ENCODE results near the gene C22orf23. TPM values are rescaled to one million over a fixed set of nuclear protein-coding genes. Genes with fewer than 3 reads are reported as not detected.

Gene C22orf23
- total and polyA plus RNA-seq, 9 donors = 0.18 to 15.2 (median 8.7) TPM

DNA sequence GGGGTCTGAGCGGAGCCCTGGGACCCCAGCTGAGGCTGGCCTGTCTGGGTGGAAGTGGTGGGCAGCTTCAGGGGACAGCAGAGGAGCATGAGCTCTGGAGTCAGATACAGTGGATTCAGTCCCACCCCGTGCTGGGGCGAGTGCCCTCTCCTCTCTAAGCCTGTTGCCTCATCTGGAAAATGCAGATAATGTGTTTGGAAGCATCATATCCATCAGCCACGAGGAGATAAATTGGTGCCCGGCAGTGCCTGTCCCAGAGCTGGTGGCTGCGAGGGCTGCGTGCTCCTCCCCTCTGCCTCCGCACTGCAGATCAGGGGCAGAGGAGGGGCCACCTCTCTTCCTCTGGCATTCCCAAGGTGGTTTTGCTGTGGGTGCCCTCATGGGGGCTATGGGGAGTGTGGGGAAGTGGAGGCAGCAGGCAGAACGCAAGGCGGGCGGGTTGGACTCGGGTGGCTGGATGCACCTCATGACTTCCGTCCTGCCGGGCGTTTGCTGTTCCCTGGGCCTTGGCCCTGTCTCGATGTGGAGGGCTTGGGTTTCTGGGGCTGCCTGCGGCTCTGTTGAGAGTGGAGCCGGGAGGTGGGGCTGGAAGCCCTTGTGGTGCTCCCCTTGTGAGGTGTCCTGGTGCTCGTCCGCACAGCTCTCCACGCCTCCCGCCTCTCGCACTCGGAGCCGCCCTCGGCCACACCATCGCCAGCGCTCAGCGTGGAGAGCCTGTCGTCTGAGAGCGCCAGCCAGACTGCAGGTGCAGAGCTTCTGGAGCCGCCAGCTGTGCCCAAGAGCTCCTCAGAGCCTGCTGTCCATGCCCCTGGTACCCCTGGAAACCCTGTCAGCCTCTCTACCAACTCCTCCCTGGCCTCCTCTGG is 26.4 kb downstream of the C22orf23 start:
- H3K9me3 ChIP-seq (replicated peaks; ENCODE audit: control insufficient read depth, low read depth, low read length) = no peaks in the 10 kb centered on the region
- H3K4me3 ChIP-seq (ENCODE audit: low read length) = no peak overlapping the region
- DNase-seq = no peak
- no peak overlapping the region for H3K27ac ChIP-seq (ENCODE audit: low read length)
- H3K36me3 ChIP-seq (ENCODE audit: control insufficient read depth, insufficient read depth, low read length) = peaks cover 77% of the 10 kb centered on the region
- WGBS (ENCODE audit: insufficient coverage) = 95% methylated on average over 29 of the region's 32 CpGs
- H3K4me1 ChIP-seq (ENCODE audit: control insufficient read depth, insufficient read depth, low read length) = peaks cover 4% of the 10 kb centered on the region
- H3K27me3 ChIP-seq (ENCODE audit: control insufficient read depth, insufficient read depth, low read length) = no peaks in the 10 kb centered on the region

DNA sequence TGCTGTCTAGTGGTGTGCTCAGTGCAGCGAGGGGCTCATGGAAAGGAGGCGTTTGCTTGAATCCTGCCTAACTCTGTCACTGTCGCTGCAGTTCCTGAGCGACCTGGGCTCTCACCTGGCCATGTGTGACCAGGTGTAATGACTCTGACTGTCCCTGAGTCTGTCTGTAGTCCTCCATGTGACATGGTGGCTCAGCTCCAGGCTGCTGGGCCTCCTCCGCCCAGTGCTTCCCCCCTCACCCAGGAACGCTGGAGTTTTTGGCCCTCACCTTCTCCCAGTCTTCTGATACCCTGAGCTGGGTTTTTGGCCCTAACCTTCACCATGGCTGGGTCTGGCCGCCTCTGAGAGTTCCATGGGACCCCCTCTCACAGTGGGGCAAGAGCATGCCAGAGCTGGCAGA is 27.0 kb downstream of the C22orf23 start:
- H3K36me3 ChIP-seq (ENCODE audit: control insufficient read depth, insufficient read depth, low read length) = peaks cover 79% of the 10 kb centered on the region
- no peak overlapping the region for H3K27ac ChIP-seq (ENCODE audit: low read length)
- H3K4me3 ChIP-seq (ENCODE audit: low read length) = no peak overlapping the region
- no peaks in the 10 kb centered on the region for H3K9me3 ChIP-seq (replicated peaks; ENCODE audit: control insufficient read depth, low read depth, low read length)
- peaks cover 4% of the 10 kb centered on the region for H3K4me1 ChIP-seq (ENCODE audit: control insufficient read depth, insufficient read depth, low read length)
- 95% methylated on average over 6 of the region's 7 CpGs for WGBS (ENCODE audit: insufficient coverage)
- H3K27me3 ChIP-seq (ENCODE audit: control insufficient read depth, insufficient read depth, low read length) = no peaks in the 10 kb centered on the region
- DNase-seq = no peak

DNA sequence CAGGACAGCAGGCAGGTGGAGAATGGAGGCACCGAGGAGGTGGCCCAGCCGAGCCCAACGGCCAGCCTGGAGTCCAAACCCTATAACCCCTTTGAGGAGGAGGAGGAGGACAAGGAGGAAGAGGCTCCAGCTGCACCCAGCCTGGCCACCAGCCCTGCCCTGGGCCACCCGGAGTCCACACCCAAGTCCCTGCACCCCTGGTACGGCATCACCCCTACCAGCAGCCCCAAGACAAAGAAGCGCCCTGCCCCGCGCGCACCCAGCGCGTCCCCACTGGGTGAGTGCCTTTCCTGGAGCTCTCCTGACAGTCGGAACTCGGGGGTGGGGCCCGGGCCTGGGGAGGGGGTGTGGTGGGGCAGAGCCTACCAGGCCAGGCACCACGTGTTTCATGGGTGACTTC is 27.6 kb downstream of the C22orf23 start:
- DNase-seq = no peak
- Histone ChIP-seq H3K27ac (ENCODE audit: low read length) (no peak overlapping the region), H3K4me1 (ENCODE audit: control insufficient read depth, insufficient read depth, low read length) (peaks cover 4% of the 10 kb centered on the region), H3K27me3 (ENCODE audit: control insufficient read depth, insufficient read depth, low read length) (no peaks in the 10 kb centered on the region), H3K36me3 (ENCODE audit: control insufficient read depth, insufficient read depth, low read length) (peaks cover 79% of the 10 kb centered on the region), H3K9me3 (replicated peaks; ENCODE audit: control insufficient read depth, low read depth, low read length) (no peaks in the 10 kb centered on the region), H3K4me3 (ENCODE audit: low read length) (no peak overlapping the region)
- WGBS (ENCODE audit: insufficient coverage) = 91% methylated on average over 6 of the region's 15 CpGs

DNA sequence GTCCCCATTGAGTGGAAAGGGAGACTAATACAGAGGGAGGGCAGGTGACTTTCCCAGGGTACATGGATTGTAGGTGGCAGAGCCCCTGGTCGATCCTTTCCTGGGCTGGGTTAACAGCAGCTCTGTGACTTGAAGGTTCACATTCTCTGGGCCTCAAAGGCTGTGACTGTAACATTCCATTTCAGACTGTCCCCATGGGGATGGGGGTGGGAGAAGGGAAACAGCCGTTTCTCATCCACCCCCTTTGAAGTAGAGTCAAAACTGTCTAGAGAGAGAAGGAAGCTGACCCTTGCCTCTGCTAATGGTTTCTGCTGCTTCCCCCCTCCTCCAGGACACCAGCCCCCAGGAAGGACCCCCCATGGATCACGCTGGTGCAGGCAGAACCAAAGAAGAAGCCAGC is 28.1 kb downstream of the C22orf23 start:
- Histone ChIP-seq H3K36me3 (ENCODE audit: control insufficient read depth, insufficient read depth, low read length) (peaks cover 77% of the 10 kb centered on the region), H3K27ac (ENCODE audit: low read length) (no peak overlapping the region)
- WGBS (ENCODE audit: insufficient coverage) = 50% methylated on average over 1 of the region's 3 CpGs

DNA sequence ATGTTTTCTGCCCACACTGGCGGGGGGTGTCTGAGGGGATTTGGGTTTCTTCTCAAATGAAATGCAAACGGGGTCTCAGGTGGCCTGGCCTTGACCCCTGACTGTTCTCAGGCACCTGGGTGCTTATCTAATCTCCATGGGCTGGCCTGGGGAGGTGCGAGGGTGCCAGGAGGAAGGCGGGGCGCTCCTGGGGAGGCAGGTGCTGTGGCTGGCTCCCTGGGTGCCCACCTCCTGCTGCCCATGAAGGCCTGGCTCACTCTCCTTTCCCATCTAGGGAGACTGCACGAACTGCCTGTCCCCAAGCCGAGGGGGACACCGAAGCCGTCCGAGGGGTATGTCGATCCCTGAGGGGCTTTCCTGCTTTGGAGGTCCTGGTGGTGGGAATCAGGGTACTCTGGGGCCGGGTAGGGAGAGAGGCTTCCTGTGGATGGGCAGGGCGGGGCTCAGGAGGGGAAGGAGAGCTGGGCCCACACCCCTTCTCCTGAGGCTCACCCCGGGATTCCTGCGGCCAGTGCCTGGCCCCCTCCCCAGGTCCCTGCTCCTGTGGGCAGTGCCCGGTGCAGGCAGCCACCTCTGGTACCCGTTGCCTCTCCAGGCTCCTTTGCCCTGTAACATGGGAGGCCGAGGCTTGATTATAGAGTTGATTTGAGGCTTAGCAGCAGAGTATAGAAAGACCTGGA is 28.9 kb downstream of the C22orf23 start:
- no peak overlapping the region for H3K4me3 ChIP-seq (ENCODE audit: low read length)
- H3K27ac ChIP-seq (ENCODE audit: low read length) = no peak overlapping the region
- peaks cover 4% of the 10 kb centered on the region for H3K4me1 ChIP-seq (ENCODE audit: control insufficient read depth, insufficient read depth, low read length)
- DNase-seq = no peak
- H3K36me3 ChIP-seq (ENCODE audit: control insufficient read depth, insufficient read depth, low read length) = peaks cover 74% of the 10 kb centered on the region
- no peaks in the 10 kb centered on the region for H3K27me3 ChIP-seq (ENCODE audit: control insufficient read depth, insufficient read depth, low read length)
- 89% methylated on average over 8 of the region's 18 CpGs for WGBS (ENCODE audit: insufficient coverage)
- H3K9me3 ChIP-seq (replicated peaks; ENCODE audit: control insufficient read depth, low read depth, low read length) = no peaks in the 10 kb centered on the region

More for the DNA sequence above, 28.1 kb downstream of the C22orf23 start:
- Histone ChIP-seq H3K4me3 (ENCODE audit: low read length) (no peak overlapping the region), H3K4me1 (ENCODE audit: control insufficient read depth, insufficient read depth, low read length) (peaks cover 4% of the 10 kb centered on the region), H3K27me3 (ENCODE audit: control insufficient read depth, insufficient read depth, low read length) (no peaks in the 10 kb centered on the region), H3K9me3 (replicated peaks; ENCODE audit: control insufficient read depth, low read depth, low read length) (no peaks in the 10 kb centered on the region)
- no peak for DNase-seq

DNA sequence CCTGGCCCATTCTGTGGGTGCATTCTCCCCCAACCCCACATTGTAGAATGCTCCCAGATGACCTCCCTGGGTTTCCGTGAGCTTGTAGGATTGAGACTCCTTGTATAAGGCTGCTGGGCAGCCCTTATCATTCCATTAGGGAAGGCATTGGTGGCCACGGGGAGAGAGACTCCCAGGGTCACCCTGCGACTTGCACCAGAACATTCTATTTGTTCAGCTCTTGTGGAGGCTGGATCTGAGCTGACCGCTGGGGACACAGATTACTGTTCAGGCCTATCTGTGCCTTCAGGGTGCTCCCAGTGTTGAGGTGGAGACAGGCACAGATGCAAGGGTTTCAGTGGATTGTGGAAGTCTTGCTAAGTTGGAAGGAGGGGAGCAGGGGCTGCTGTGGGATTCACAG is 29.5 kb downstream of the C22orf23 start:
- H3K27me3 ChIP-seq (ENCODE audit: control insufficient read depth, insufficient read depth, low read length) = no peaks in the 10 kb centered on the region
- peaks cover 4% of the 10 kb centered on the region for H3K4me1 ChIP-seq (ENCODE audit: control insufficient read depth, insufficient read depth, low read length)
- no peaks in the 10 kb centered on the region for H3K9me3 ChIP-seq (replicated peaks; ENCODE audit: control insufficient read depth, low read depth, low read length)
- no peak for DNase-seq
- H3K4me3 ChIP-seq (ENCODE audit: low read length) = no peak overlapping the region
- 88% methylated on average over 3 of the region's 4 CpGs for WGBS (ENCODE audit: insufficient coverage)
- no peak overlapping the region for H3K27ac ChIP-seq (ENCODE audit: low read length)
- peaks cover 73% of the 10 kb centered on the region for H3K36me3 ChIP-seq (ENCODE audit: control insufficient read depth, insufficient read depth, low read length)

DNA sequence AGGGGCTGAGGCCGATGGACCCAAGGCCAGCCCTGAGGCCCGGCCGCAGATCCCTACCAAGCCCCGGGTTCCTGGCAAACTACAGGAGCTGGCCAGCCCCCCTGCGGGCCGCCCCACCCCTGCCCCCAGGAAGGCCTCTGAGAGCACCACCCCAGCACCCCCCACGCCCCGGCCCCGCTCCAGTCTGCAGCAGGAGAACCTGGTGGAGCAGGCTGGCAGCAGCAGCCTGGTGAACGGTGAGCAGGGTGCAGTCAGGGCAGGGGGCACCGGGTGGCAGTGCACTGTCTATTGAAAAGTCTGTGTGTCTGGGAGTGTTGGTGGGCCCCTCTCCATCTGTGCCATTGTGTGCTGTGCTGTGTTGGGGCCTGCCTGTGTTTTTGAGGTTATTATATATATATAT is 31.2 kb downstream of the C22orf23 start:
- no peak overlapping the region for H3K27ac ChIP-seq (ENCODE audit: low read length)
- H3K36me3 ChIP-seq (ENCODE audit: control insufficient read depth, insufficient read depth, low read length) = peaks cover 77% of the 10 kb centered on the region
- no peaks in the 10 kb centered on the region for H3K9me3 ChIP-seq (replicated peaks; ENCODE audit: control insufficient read depth, low read depth, low read length)
- 92% methylated on average over 3 of the region's 11 CpGs for WGBS (ENCODE audit: insufficient coverage)
- peaks cover 4% of the 10 kb centered on the region for H3K4me1 ChIP-seq (ENCODE audit: control insufficient read depth, insufficient read depth, low read length)
- H3K4me3 ChIP-seq (ENCODE audit: low read length) = no peak overlapping the region
- no peak for DNase-seq
- H3K27me3 ChIP-seq (ENCODE audit: control insufficient read depth, insufficient read depth, low read length) = no peaks in the 10 kb centered on the region

DNA sequence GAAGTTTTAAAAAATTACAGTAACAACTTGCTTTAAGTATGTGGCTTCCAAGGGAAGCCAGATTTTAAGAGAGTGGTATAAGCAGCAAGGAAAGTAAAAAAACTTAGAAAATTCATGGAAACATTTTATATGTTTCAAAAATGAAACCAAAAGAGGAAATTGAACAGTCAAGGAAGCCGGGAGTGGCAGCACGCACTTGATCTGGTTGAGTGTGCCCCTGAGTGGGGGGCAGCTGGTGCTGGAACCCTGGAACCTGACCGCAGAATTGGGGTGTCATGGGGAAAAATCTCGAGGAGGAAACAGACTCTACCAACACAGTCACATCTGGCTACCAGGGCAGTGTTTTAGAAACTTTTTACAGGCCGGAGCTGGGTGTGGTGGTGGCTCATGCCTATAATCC is 33.3 kb downstream of the C22orf23 start:
- Histone ChIP-seq H3K4me1 (ENCODE audit: control insufficient read depth, insufficient read depth, low read length) (peaks cover 3% of the 10 kb centered on the region), H3K9me3 (replicated peaks; ENCODE audit: control insufficient read depth, low read depth, low read length) (no peaks in the 10 kb centered on the region), H3K36me3 (ENCODE audit: control insufficient read depth, insufficient read depth, low read length) (peaks cover 72% of the 10 kb centered on the region), H3K27me3 (ENCODE audit: control insufficient read depth, insufficient read depth, low read length) (no peaks in the 10 kb centered on the region), H3K4me3 (ENCODE audit: low read length) (no peak overlapping the region), H3K27ac (ENCODE audit: low read length) (no peak overlapping the region)
- no peak for DNase-seq
- WGBS (ENCODE audit: insufficient coverage) = 92% methylated on average over 2 of the region's 5 CpGs

DNA sequence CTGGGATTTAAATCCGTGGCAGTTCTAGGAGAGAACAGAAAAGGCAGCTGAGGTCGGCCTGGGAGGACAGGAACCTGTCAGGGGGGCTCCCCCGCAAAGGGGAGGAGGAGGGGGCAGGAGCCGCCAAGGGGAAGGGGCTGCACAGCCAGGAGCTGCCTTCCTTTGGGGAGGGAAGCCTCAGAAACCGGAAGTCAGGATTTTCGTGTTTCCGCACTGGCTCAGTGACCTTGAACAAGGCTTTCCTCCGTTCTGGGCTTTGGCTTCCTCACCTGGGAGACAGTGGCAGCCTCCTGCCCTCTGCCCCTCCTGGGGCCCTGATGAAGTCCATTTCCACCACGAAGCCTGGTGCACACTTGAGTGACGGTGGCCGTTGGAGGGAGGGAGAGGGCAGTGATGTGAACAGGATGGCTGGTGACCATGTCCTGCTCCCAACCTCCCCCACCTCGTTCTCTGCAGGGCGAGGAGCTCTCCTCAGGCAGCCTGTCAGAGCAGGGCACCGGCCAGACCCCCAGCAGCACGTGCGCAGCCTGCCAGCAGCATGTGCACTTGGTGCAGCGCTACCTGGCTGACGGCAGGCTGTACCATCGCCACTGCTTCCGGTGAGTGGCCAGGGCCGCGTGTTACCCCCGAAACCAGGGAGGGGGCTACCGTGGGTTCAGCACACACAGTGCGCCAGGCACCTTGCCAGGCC is 34.7 kb downstream of the C22orf23 start:
- H3K27me3 ChIP-seq (ENCODE audit: control insufficient read depth, insufficient read depth, low read length) = no peaks in the 10 kb centered on the region
- WGBS (ENCODE audit: insufficient coverage) = 84% methylated on average over 24 of the region's 25 CpGs
- DNase-seq = no peak
- peaks cover 70% of the 10 kb centered on the region for H3K36me3 ChIP-seq (ENCODE audit: control insufficient read depth, insufficient read depth, low read length)
- no peaks in the 10 kb centered on the region for H3K9me3 ChIP-seq (replicated peaks; ENCODE audit: control insufficient read depth, low read depth, low read length)
- H3K4me1 ChIP-seq (ENCODE audit: control insufficient read depth, insufficient read depth, low read length) = no peaks in the 10 kb centered on the region
- no peak overlapping the region for H3K27ac ChIP-seq (ENCODE audit: low read length)
- no peak overlapping the region for H3K4me3 ChIP-seq (ENCODE audit: low read length)

Measured in muscle of leg (tissue), 11 donors.